ENCODE data around the gene NCBP3. TPM values are rescaled to one million over a fixed set of nuclear protein-coding genes. Genes with fewer than 3 reads are reported as not detected.

Gene NCBP3
- total and polyA plus RNA-seq, 2 of the 8 experiments (the other 6 are each of a cell fraction or from before 2014, with no cell fraction given) = 19.6 to 46.1 TPM

DNA sequence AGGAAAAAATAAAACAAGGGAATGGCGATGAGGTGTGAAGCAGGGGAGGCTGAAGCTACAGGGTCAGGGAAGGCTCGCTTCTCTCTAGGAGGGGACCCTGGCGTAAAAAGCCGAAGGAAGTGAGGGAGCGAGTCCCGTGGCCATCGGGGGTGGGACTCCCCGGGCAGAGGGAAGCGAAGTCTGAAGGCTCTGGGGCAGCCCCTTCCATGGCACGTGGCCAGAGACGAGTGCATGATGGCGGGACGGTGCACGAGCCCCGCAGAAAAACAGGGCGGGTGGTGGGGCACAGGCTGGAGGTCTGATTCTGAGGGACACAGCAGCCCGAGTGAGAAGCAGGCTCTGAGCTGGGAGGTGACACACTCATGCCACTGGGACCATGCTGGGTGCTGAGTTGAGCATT lies 21.1 kb upstream of the NCBP3 start:
- Histone ChIP-seq H4K5ac (ENCODE audit: insufficient read length, low read depth, low read length) (no peak overlapping the region), H3K27me3 (replicated peaks in 1 of 4; ENCODE audit: control insufficient read depth in 3 of 4, extremely low read depth in 1 of 4, insufficient read depth in 3 of 4, low read length in 3 of 4) (no peaks in the 10 kb centered on the region), H3K79me1 (ENCODE audit: low read depth, low read length) (no peaks in the 10 kb centered on the region), H2AFZ (ENCODE audit: low read length) (no peak overlapping the region), H3K23me2 (ENCODE audit: low read depth, low read length) (no peaks in the 10 kb centered on the region), H3K56ac (replicated peaks; ENCODE audit: insufficient read length, low read depth, low read length) (no peak overlapping the region), H2BK120ac (replicated peaks; ENCODE audit: low read depth, low read length) (no peak overlapping the region), H2BK12ac (ENCODE audit: low read depth, low read length) (no peak overlapping the region), H3K4me2 (ENCODE audit: insufficient read depth in 1 of 2, low read depth in 2 of 2, low read length in 2 of 2) (no peak overlapping the region), H4K8ac (ENCODE audit: extremely low read depth, insufficient read depth, low read length) (no peak overlapping the region), H3K4ac (replicated peaks; ENCODE audit: insufficient read length, low read depth, low read length) (no peak overlapping the region), H2BK5ac (ENCODE audit: low read depth, low read length) (peak overlapping the region; percentile 44; the same call in 1 of the 2 replicates), H3K14ac (ENCODE audit: insufficient read length) (no peak overlapping the region), H2BK15ac (ENCODE audit: low read length) (no peak overlapping the region), H3K9me3 (ENCODE audit: insufficient read depth in 2 of 2, low read depth in 1 of 2, low read length in 1 of 2) (no peaks in the 10 kb centered on the region), H3K27ac (ENCODE audit: low read depth, low read length) (no peak overlapping the region), H2AK5ac (ENCODE audit: low read depth, low read length) (no peak overlapping the region), H3K23ac (ENCODE audit: insufficient read length) (no peak overlapping the region), H3K9ac (replicated peaks in 1 of 4; ENCODE audit: extremely low read depth in 1 of 4, low read depth in 3 of 4, low read length in 3 of 4) (no peak overlapping the region), H2BK20ac (ENCODE audit: low read length) (no peak overlapping the region), H4K91ac (replicated peaks; ENCODE audit: insufficient read length, low read length) (no peak overlapping the region), H3K18ac (ENCODE audit: extremely low read depth, low read length) (no peak overlapping the region; the same call in 1 of the 2 replicates), H4K20me1 (replicated peaks in 1 of 2; ENCODE audit: control insufficient read depth in 1 of 2, insufficient read depth in 2 of 2, low read length in 2 of 2) (no peaks in the 10 kb centered on the region), H3K79me2 (ENCODE audit: control insufficient read depth in 1 of 2, insufficient read depth in 2 of 2, low read length in 2 of 2) (no peaks in the 10 kb centered on the region), H3K36me3 (ENCODE audit: control insufficient read depth in 2 of 4, insufficient read depth in 4 of 4, low read length in 3 of 4) (peaks cover 0 to 4% (median under 1%) of the 10 kb centered on the region in 4 experiments; a peak in 1 of 8 replicates), H3K4me3 (ENCODE audit: extremely low read depth in 1 of 4, insufficient read depth in 2 of 4, low read depth in 3 of 4, low read length in 4 of 4) (no peak overlapping the region), H3K4me1 (replicated peaks in 1 of 4; ENCODE audit: control insufficient read depth in 3 of 4, insufficient read depth in 4 of 4, low read length in 3 of 4) (no peaks in the 10 kb centered on the region)
- POLR2A ChIA-PET (ENCODE audit: partially characterized antibody) = interaction anchor here (1.7 kb wide), 1 partner anchor 13 kb away, joined by 5 read pairs; no protein-coding TSS in a partner anchor
- FAIRE-seq (no peak), DNase-seq (ENCODE audit: low read depth in 1 of 2, low spot score in 2 of 2) (no peak)
- CTCF ChIA-PET (ENCODE audit: partially characterized antibody) = interaction anchor here (1.2 to 12.7 kb wide), 2 partner anchors 35 to 138 kb away, joined by 3 to 131 read pairs; no protein-coding TSS in a partner anchor
- 97% methylated on average over 17 of the region's 17 CpGs; no CpG with 5 or more reads in 1 of the 2 experiments for WGBS, 2 experiments (ENCODE audit: extremely low coverage in 1 of 2, insufficient coverage in 1 of 2, insufficient read length in 1 of 2, insufficient replicate concordance in 2 of 2, low coverage in 1 of 2, low lambda C conversion rate in 2 of 2, missing lambda C conversion rate in 1 of 2)
- TF ChIP-seq RXRA (IDR thresholded peaks at IDR 0.05; ENCODE audit: insufficient read depth, low read depth, low read length) (no peak), NRF1 (IDR thresholded peaks at IDR 0.05; ENCODE audit: low read depth, low read length) (no peak), GTF2F1 (IDR thresholded peaks at IDR 0.05; ENCODE audit: borderline replicate concordance, low read depth, low read length) (no peak), SAP30 (IDR thresholded peaks at IDR 0.05; ENCODE audit: insufficient read depth, insufficient replicate concordance, low read length) (no peak), BCL11A (IDR thresholded peaks at IDR 0.05; ENCODE audit: low read depth in 2 of 2, low read length in 2 of 2) (no peak), NANOG (IDR thresholded peaks at IDR 0.05; ENCODE audit: insufficient read depth, low read depth, low read length, poor library complexity, severe bottlenecking) (no peak), TBP (IDR thresholded peaks at IDR 0.05; ENCODE audit: low read depth, low read length) (no peak), FOSL1 (IDR thresholded peaks at IDR 0.05; ENCODE audit: insufficient read depth, low read depth, low read length) (no peak), TAF7 (optimal IDR thresholded peaks at IDR 0.05; ENCODE audit: borderline replicate concordance, low read depth, low read length) (no peak), TAF1 (IDR thresholded peaks at IDR 0.05; ENCODE audit: low read depth, low read length) (no peak)
- TF ChIP-seq, protein P1, sequence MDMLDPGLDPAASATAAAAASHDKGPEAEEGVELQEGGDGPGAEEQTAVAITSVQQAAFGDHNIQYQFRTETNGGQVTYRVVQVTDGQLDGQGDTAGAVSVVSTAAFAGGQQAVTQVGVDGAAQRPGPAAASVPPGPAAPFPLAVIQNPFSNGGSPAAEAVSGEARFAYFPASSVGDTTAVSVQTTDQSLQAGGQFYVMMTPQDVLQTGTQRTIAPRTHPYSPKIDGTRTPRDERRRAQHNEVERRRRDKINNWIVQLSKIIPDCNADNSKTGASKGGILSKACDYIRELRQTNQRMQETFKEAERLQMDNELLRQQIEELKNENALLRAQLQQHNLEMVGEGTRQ (IDR thresholded peaks at IDR 0.05; ENCODE audit: low read length) = no peak
- TF ChIP-seq, protein P2, sequence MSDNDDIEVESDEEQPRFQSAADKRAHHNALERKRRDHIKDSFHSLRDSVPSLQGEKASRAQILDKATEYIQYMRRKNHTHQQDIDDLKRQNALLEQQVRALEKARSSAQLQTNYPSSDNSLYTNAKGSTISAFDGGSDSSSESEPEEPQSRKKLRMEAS (IDR thresholded peaks at IDR 0.05) = no peak
